Endothelial cell of umbilical vein (primary cell): ENCODE data around the gene ACP2. TPM values are rescaled to one million over a fixed set of nuclear protein-coding genes. Genes with fewer than 3 reads are reported as not detected.

ENCODE experiments used
- BruUV-seq: library from RNA; stranded (reverse); fragments of 400-500 nt; replicated peaks from 2 replicates; lab custom pipeline; 2021; lab: Mats Ljungman, UMichigan
- CTCF ChIA-PET: fragments of 300-600, 350-600 bp; sonication (Branson Sonifier 250); formaldehyde crosslinking; loops from one replicate; lab custom pipeline; 2021; ENCODE audit warnings: antibody characterized with exemption, inconsistent platforms; lab: Charles Lee
- POLR2A ChIA-PET: fragments of 300-600, 350-600 bp; sonication (Branson Sonifier 250); formaldehyde crosslinking; loops from one replicate; lab custom pipeline; 2021; ENCODE audit warnings: antibody characterized with exemption, inconsistent platforms; lab: Charles Lee
- DNase-seq: peaks from one replicate; pipeline ENCODE4 v3.0.0-alpha.2; 2011; ENCODE audit warnings: low read depth, low spot score
- FAIRE-seq: peaks from 2 replicates; lab custom pipeline; 2011; peaks lifted over from hg19 to GRCh38; lab: Jason Lieb, UNC
- H2AFZ ChIP-seq: 2 replicates; pipeline ENCODE4 v1.6.0; 2012; ENCODE audit warnings: low read depth, low read length, control low read depth, inconsistent platforms
- H3K27ac ChIP-seq: 2 replicates; pipeline ENCODE4 v1.5.1; 2011; ENCODE audit warnings: low read depth, mild to moderate bottlenecking, control low read depth, low read length, moderate library complexity; ENCODE audit not compliant: insufficient read depth
- H3K27me3 ChIP-seq, 2 experiments: 2 replicates each; pipeline versions ENCODE4 v1.6.0 to v1.6.1; 2011; ENCODE audit warnings: low read length in 2 of 2, mixed read lengths in 1 of 2; ENCODE audit not compliant: control insufficient read depth in 2 of 2, insufficient read depth in 2 of 2
- H3K36me3 ChIP-seq, 2 experiments: 2 replicates in 1 of 2; 3 replicates in 1 of 2; pipeline ENCODE4 v1.5.1; 2011; ENCODE audit warnings: low read length in 2 of 2, mild to moderate bottlenecking in 1 of 2, moderate library complexity in 1 of 2; ENCODE audit not compliant: control insufficient read depth in 2 of 2, insufficient read depth in 2 of 2; ENCODE audit errors: extremely low read depth in 1 of 2
- H3K4me1 ChIP-seq: 3 replicates; pipeline ENCODE4 v1.5.1; 2011; ENCODE audit warnings: mild to moderate bottlenecking, low read length; ENCODE audit not compliant: control insufficient read depth, insufficient read depth; ENCODE audit errors: extremely low read depth
- H3K4me2 ChIP-seq: 2 replicates; pipeline ENCODE4 v1.6.1; 2011; ENCODE audit warnings: low read length, control low read depth, mixed read lengths; ENCODE audit not compliant: insufficient read depth
- H3K4me3 ChIP-seq, 3 experiments: fragments of 200-600 bp in 1 of 3; sonication (generic), shearing (Covaris generic) in 1 of 3; replicated peaks in 1 of 3; 2 replicates each; pipeline ENCODE4 v1.5.1; 2011 to 2016; ENCODE audit warnings: control low read depth in 3 of 3, low read length in 3 of 3, mild to moderate bottlenecking in 2 of 3, inconsistent platforms in 1 of 3, low read depth in 1 of 3, moderate library complexity in 1 of 3; ENCODE audit not compliant: insufficient read depth in 1 of 3
- H3K79me2 ChIP-seq: 2 replicates; pipeline ENCODE4 v1.6.0; 2012; ENCODE audit warnings: low read length, inconsistent platforms; ENCODE audit not compliant: control insufficient read depth, insufficient read depth
- H3K9ac ChIP-seq: replicated peaks from 2 replicates; pipeline ENCODE3; 2011; ENCODE audit warnings: low read length, control low read depth; ENCODE audit not compliant: insufficient read depth; ENCODE audit errors: extremely low read depth
- H3K9me1 ChIP-seq: replicated peaks from 3 replicates; pipeline ENCODE4 v1.6.0; 2011; ENCODE audit warnings: mild to moderate bottlenecking, low read length; ENCODE audit not compliant: control insufficient read depth, insufficient read depth; ENCODE audit errors: extremely low read depth
- H3K9me3 ChIP-seq: replicated peaks from 2 replicates; pipeline ENCODE4 v1.5.1; 2012; ENCODE audit warnings: low read length, inconsistent platforms; ENCODE audit not compliant: control insufficient read depth, insufficient read depth
- H4K20me1 ChIP-seq: replicated peaks from 2 replicates; pipeline ENCODE3; 2011; ENCODE audit warnings: mild to moderate bottlenecking, low read length; ENCODE audit not compliant: control insufficient read depth, insufficient read depth; ENCODE audit errors: extremely low read depth
- CTCF ChIP-seq, 2 donors: IDR thresholded peaks; 1 replicate in 1 of 2; 2 replicates in 1 of 2; pipeline ENCODE4 v1.5.1; 2011; ENCODE audit warnings: low read length in 2 of 2, mild to moderate bottlenecking in 2 of 2, moderate library complexity in 2 of 2, control low read depth in 1 of 2, inconsistent platforms in 1 of 2, low read depth in 1 of 2; ENCODE audit not compliant: insufficient read depth in 1 of 2; ENCODE audit errors: extremely low read depth in 1 of 2
- EZH2 ChIP-seq: IDR thresholded peaks from 2 replicates; pipeline ENCODE4 v1.6.1; 2012; ENCODE audit warnings: borderline replicate concordance, low read depth, mild to moderate bottlenecking, moderate library complexity, low read length, inconsistent platforms; ENCODE audit not compliant: severe bottlenecking
- FOS ChIP-seq: IDR thresholded peaks from 2 replicates; pipeline ENCODE4 v1.6.1; 2011; ENCODE audit warnings: mild to moderate bottlenecking, low read length, moderate library complexity, borderline replicate concordance; ENCODE audit not compliant: insufficient read depth
- GATA2 ChIP-seq: IDR thresholded peaks from 2 replicates; pipeline ENCODE4 v1.7.0; 2011; ENCODE audit warnings: low read depth, mild to moderate bottlenecking, moderate library complexity, mixed read lengths, low read length; ENCODE audit not compliant: insufficient read length, insufficient read depth
- JUN ChIP-seq: IDR thresholded peaks from 2 replicates; pipeline ENCODE4 v1.6.1; 2011; ENCODE audit warnings: borderline replicate concordance, low read depth; ENCODE audit not compliant: insufficient read length, insufficient read depth
- MYC ChIP-seq: IDR thresholded peaks from one replicate; pipeline ENCODE4 v1.6.1; 2011; ENCODE audit warnings: mild to moderate bottlenecking, low read depth, low read length
- POLR2A ChIP-seq: IDR thresholded peaks from 2 replicates; pipeline ENCODE4 v1.6.1; 2012; ENCODE audit warnings: low read depth, mild to moderate bottlenecking, control low read depth, low read length
- POLR2AphosphoS5 ChIP-seq: IDR thresholded peaks from 2 replicates; pipeline ENCODE4 v1.6.1; 2012; ENCODE audit warnings: low read depth, mild to moderate bottlenecking, control low read depth, low read length, moderate library complexity; ENCODE audit not compliant: insufficient read depth
- dilution Hi-C: fragments of 300-500 bp; cut with MboI; formaldehyde crosslinking; loops from one replicate; pipeline ENCODE4 v1.15.0; 2019; ENCODE audit warnings: low sequenced_read_pairs; ENCODE audit not compliant: extremely low pct_ligation_motif_present
- intact Hi-C: fragments of 100-400 bp; cut with micrococcal nuclease; formaldehyde crosslinking; loops from one replicate; pipeline ENCODE4 v1.10.0; 2022
- polyA plus RNA-seq, 4 experiments: library from polyadenylated mRNA; depleted of rRNA in 3 of 4; stranded (reverse) in 3 of 4; unstranded in 1 of 4; fragments of >200 nt; gene quantifications; 2 replicates each; pipeline versions ENCODE4 v1.2.1 to v1.2.3, GENCODE V29; 2011 to 2012; ENCODE audit warnings: missing spikeins in 1 of 4
- total RNA-seq: library from RNA; stranded (reverse); gene quantifications from 2 replicates; pipeline ENCODE4 v1.2.3, GENCODE V29; 2021
- TF ChIP-seq, protein P1 (sequence below): IDR thresholded peaks from 2 replicates; pipeline ENCODE4 v1.6.1; 2011; ENCODE audit not compliant: insufficient read depth, insufficient read length

Gene ACP2
- total and polyA plus RNA-seq, 2 donors (not counting 3 experiments of a cell fraction or from before 2014, with no cell fraction given) = 35.6 to 49.2 TPM

GRCh38 chr11:47276923-47277322 lies 28.3 kb upstream of the ACP2 start:
- Histone ChIP-seq H2AFZ (no peak overlapping the region), H3K27me3 (no peaks in the 10 kb centered on the region), H3K4me2 (no peak overlapping the region), H3K27ac (no peak overlapping the region), H3K4me1 (no peaks in the 10 kb centered on the region), H3K4me3 (no peak overlapping the region), H3K9ac (no peak overlapping the region), H3K9me3 (no peaks in the 10 kb centered on the region), H3K79me2 (peaks cover 11% of the 10 kb centered on the region), H3K9me1 (no peaks in the 10 kb centered on the region), H4K20me1 (no peaks in the 10 kb centered on the region), H3K36me3 (peaks cover 18 to 43% of the 10 kb centered on the region in 2 experiments)
- TF ChIP-seq, protein P1, sequence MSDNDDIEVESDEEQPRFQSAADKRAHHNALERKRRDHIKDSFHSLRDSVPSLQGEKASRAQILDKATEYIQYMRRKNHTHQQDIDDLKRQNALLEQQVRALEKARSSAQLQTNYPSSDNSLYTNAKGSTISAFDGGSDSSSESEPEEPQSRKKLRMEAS = no peak
- no peak for TF ChIP-seq GATA2
- no peak for TF ChIP-seq EZH2
- TF ChIP-seq JUN = no peak
- TF ChIP-seq FOS = no peak
- intact Hi-C loops (no loop called here), dilution Hi-C loops (no loop called here)
- no peak for DNase-seq
- BruUV-seq = no TSS peak
- CTCF ChIA-PET = no interaction called here
- POLR2A ChIA-PET = no interaction called here
- FAIRE-seq = no peak

- H3K4me1 ChIP-seq = peaks cover 9% of the 10 kb centered on the region
- no peak for TF ChIP-seq CTCF (IDR thresholded peaks at IDR 0.05; ENCODE audit: extremely low read depth in 1 of 2, insufficient read depth in 1 of 2, low read depth in 1 of 2, low read length in 2 of 2)
- TF ChIP-seq POLR2A = no peak
- TF ChIP-seq FOS = no peak
- TF ChIP-seq EZH2 = no peak
- TF ChIP-seq, protein P1 = no peak
- no peak for TF ChIP-seq POLR2AphosphoS5
- no peak for TF ChIP-seq JUN
- no peak for TF ChIP-seq GATA2
- TF ChIP-seq MYC = no peak
- H4K20me1 ChIP-seq = no peaks in the 10 kb centered on the region
- no peak overlapping the region for H3K4me2 ChIP-seq
- H3K9me3 ChIP-seq = no peaks in the 10 kb centered on the region
- H3K79me2 ChIP-seq = peaks cover 25% of the 10 kb centered on the region
- DNase-seq = no peak
- CTCF ChIA-PET = interaction anchor here (1.4 to 4.9 kb wide), 5 partner anchors 14 to 80 kb away, joined by 3 to 24 read pairs (median 12); partner anchors contain the start of gene NR1H3
- no peak overlapping the region for H3K9ac ChIP-seq
- H3K9me1 ChIP-seq = no peaks in the 10 kb centered on the region
- no peak overlapping the region for H3K4me3 ChIP-seq
- dilution Hi-C loops = no loop called here
- POLR2A ChIA-PET = no interaction called here
- no peak overlapping the region for H3K27ac ChIP-seq
- peaks cover 10 to 34% of the 10 kb centered on the region in 2 experiments for H3K36me3 ChIP-seq
- no peak for FAIRE-seq
- BruUV-seq = TSS peak; percentile 15
- intact Hi-C loops = no loop called here
- no peaks in the 10 kb centered on the region for H3K27me3 ChIP-seq
- H2AFZ ChIP-seq = no peak overlapping the region
These were observed 26.1 kb upstream of the ACP2 start for GRCh38 chr11:47274495-47275235.
